ENCODE measurements around the gene MEIS1. TPM values are rescaled to one million over a fixed set of nuclear protein-coding genes. Genes with fewer than 3 reads are reported as not detected.

The MEIS1 gene
- total and polyA plus RNA-seq, 11 donors, result 12.9 to 55.7 (median 41.8) TPM

DNA sequence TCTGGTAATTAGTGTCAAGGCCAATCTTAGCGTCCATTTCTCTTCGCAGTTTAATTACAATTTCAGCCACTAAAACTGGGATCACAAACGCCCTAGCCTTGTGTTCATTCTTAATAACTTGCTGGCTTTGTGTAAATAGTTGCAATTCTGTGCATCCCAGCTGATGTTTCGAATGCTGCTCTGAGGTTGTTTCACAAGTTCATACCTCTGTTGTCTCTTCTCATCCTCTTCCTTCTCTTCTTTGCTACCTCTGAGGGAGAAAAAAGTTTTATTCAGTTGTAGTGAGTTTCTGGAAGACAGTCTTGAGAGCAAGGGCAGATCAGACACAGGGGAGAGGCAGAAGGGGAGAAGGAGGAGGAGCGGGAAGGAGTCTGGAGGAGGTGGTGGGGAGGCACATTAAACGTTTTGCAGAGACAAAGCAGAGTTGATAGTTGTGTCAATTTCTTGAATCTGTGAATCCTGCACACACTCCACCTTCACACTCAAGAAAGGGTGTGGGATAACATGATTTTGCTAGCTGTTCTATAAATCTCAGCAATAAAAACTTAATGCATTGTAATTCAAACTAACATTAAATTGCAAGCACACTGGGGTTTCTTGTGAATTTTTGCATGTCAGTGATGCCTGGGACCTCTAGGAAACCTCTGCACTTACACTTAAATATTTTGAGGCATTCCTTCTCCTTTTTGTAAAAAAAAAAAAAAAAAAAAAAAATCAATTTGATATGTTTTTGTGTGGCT, 6.8 kb downstream of the MEIS1 start:
- peak overlapping the region in 8 of 12 donors; percentile 23 to 96 (median 93) for H3K27ac ChIP-seq
- H3K4me3 ChIP-seq, result peak overlapping the region in 10 of 12 donors; percentile 65 to 91 (median 78)
- TF ChIP-seq POLR2A (IDR thresholded peaks at IDR 0.05), result no peak
- TF ChIP-seq, protein P1, sequence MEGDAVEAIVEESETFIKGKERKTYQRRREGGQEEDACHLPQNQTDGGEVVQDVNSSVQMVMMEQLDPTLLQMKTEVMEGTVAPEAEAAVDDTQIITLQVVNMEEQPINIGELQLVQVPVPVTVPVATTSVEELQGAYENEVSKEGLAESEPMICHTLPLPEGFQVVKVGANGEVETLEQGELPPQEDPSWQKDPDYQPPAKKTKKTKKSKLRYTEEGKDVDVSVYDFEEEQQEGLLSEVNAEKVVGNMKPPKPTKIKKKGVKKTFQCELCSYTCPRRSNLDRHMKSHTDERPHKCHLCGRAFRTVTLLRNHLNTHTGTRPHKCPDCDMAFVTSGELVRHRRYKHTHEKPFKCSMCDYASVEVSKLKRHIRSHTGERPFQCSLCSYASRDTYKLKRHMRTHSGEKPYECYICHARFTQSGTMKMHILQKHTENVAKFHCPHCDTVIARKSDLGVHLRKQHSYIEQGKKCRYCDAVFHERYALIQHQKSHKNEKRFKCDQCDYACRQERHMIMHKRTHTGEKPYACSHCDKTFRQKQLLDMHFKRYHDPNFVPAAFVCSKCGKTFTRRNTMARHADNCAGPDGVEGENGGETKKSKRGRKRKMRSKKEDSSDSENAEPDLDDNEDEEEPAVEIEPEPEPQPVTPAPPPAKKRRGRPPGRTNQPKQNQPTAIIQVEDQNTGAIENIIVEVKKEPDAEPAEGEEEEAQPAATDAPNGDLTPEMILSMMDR (IDR thresholded peaks at IDR 0.05), result no peak
- intact Hi-C loops (cut with DNase I), result loop anchor here in 3 of 10 donors (5.0 kb wide), 1 partner anchor 56 kb away; no protein-coding TSS in a partner anchor
- H3K4me1 ChIP-seq, result peaks cover 0 to 47% (median 8%) of the 10 kb centered on the region in 12 donors
- ATAC-seq (no peak), DNase-seq (no peak)
- H3K9me3 ChIP-seq, result no peaks in the 10 kb centered on the region
- peaks cover 0 to 21% (median 7%) of the 10 kb centered on the region in 9 donors for H3K36me3 ChIP-seq
- peaks cover 0 to 78% (median 0%) of the 10 kb centered on the region in 9 donors for H3K27me3 ChIP-seq
- WGBS, 4 donors, result 55 to 63% (median 58%) methylated on average over 6 of the region's 6 CpGs

DNA sequence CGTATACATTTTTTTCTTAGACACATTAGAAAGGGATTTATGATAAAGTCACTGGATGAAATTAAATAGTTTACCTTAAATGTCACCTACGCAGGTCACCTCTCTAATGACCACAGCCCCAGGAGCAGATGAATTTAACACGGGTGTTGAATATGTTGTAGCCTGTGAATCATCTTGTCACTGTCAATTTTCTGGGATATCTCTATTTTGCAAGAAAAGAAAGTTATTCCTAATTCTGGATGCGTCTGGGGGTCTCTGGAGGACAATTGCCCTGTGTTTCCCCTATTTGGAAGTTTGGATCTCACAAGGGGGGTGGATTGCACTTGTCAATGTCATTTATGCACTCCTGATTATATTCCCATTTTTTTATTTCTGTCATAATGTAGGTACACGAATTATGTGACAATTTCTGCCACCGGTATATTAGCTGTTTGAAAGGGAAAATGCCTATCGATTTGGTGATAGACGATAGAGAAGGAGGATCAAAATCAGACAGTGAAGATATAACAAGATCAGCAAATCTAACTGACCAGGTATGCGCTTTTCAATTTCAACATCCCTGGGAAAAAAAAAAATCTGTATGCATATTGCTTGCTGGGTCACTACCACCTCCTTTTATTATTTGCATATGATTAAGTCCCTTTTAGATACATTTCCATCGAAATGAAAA, 7.7 kb downstream of the MEIS1 start:
- peaks cover 0 to 21% (median 7%) of the 10 kb centered on the region in 9 donors for H3K36me3 ChIP-seq
- TF ChIP-seq POLR2A (IDR thresholded peaks at IDR 0.05), result no peak
- TF ChIP-seq, protein P1 (IDR thresholded peaks at IDR 0.05), result no peak
- intact Hi-C loops (cut with DNase I), result loop anchor here in 3 of 10 donors (5.0 kb wide), 1 partner anchor 55 kb away; no protein-coding TSS in a partner anchor
- peaks cover 0 to 73% (median 0%) of the 10 kb centered on the region in 9 donors for H3K27me3 ChIP-seq
- no peak for ATAC-seq
- 65 to 77% (median 70%) methylated on average over 10 of the region's 10 CpGs for WGBS, 4 donors
- no peaks in the 10 kb centered on the region for H3K9me3 ChIP-seq
- no peak for DNase-seq
- peaks cover 0 to 49% (median 8%) of the 10 kb centered on the region in 12 donors for H3K4me1 ChIP-seq
- H3K4me3 ChIP-seq, result peak overlapping the region in 5 of 12 donors; percentile 21 to 50 (median 41)
- peak overlapping the region in 8 of 12 donors; percentile 7 to 95 (median 84) for H3K27ac ChIP-seq

DNA sequence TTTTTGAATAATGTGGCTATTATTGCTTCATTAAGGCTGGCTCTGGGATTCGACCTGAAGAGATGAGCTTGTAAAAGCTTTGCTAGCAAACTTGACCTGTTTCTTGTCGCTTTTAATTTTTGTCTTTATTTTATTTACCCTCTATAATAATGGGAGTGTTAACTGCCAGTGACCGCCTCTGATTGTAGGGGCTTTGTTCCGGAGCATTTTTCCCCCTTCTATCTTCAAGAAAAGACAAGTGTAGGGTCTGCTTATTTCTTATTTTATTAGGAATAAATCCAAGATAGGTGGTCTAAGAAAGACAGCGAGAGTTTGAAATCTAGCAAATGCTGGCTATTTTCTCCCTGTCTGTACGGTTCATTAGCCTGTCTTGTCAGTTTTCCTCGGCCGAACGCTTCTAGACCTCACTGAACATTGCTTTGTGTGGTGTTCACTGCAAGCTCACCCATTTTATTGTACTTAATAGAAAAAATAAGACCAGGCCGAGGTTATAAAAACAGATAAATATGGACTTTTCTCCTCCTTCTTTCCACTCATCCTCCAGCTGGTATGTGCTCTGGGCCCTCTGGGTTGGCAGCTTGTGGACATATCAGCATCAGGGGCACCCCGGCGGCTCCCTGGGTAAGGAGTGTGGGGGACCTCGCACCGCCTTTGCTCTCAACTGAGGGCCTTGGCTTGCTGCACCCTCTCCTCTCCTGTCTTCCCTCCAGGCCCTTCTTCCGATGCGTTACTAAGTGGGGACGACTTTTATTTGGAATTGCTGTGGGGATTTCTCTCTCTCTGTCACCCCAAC, 8.5 kb downstream of the MEIS1 start:
- Histone ChIP-seq H3K27me3 (peaks cover 0 to 66% (median 0%) of the 10 kb centered on the region in 9 donors), H3K36me3 (peaks cover 0 to 21% (median 7%) of the 10 kb centered on the region in 9 donors), H3K4me1 (peaks cover 0 to 49% (median 8%) of the 10 kb centered on the region in 12 donors), H3K9me3 (no peaks in the 10 kb centered on the region), H3K4me3 (peak overlapping the region in 7 of 12 donors; percentile 20 to 50 (median 41)), H3K27ac (peak overlapping the region in 10 of 12 donors; percentile 43 to 95 (median 80))
- intact Hi-C loops (cut with DNase I), result loop anchor here in 3 of 10 donors (5.0 kb wide), 1 partner anchor 54 kb away; no protein-coding TSS in a partner anchor
- no peak for ATAC-seq
- no peak for DNase-seq
- no peak for TF ChIP-seq POLR2A (IDR thresholded peaks at IDR 0.05)
- TF ChIP-seq, protein P1 (IDR thresholded peaks at IDR 0.05), result no peak
- WGBS, 4 donors, result 58 to 74% (median 59%) methylated on average over 17 of the region's 17 CpGs
